ENCODE results near the gene PPP1R15A.
"Not testable (repeated sequence)": the region's sequence is repeated elsewhere in the genome, so short reads cannot be mapped to it uniquely, and the experiment has no call there.

The PPP1R15A gene

GRCh38 chr19:48872182-48872883 is at the start of gene PPP1R15A:
Gene PPP1R15A, plus strand, starts transcription at chr19:48872421. Its CDS starts 813 bp downstream, at chr19:48873234.
- peak; percentile 95 to 98 (median 98) for DNase-seq

- DNase-seq, result no peak
Observed at GRCh38 chr19:48822514-48822913, 49.7 kb upstream of the PPP1R15A start.

GRCh38 chr19:48826606-48827020 is 45.6 kb upstream of the PPP1R15A start:
- DNase-seq, result no peak

DNA sequence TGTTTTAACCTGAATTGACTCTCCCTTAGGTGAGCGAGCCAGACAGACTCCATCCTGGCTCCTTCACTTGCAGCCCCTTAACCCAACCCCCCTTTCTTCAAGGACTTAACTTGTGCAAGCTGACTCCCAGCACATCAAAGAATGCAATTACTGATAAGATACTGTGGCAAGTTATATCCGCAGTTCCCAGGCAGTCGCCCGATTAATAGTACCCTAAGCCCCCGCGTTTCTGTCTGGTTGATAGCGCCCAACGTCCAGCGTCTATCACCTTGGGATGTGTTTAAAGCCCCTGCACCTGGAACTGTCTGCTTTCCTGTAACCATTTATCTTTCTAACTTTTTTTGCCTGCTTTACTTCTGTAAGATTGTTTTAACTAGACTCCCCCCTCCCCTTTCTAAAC is 42.1 kb upstream of the PPP1R15A start:
- DNase-seq, result no peak

- DNase-seq, result no peak
Observed at GRCh38 chr19:48830965-48831364, 41.3 kb upstream of the PPP1R15A start.

DNA sequence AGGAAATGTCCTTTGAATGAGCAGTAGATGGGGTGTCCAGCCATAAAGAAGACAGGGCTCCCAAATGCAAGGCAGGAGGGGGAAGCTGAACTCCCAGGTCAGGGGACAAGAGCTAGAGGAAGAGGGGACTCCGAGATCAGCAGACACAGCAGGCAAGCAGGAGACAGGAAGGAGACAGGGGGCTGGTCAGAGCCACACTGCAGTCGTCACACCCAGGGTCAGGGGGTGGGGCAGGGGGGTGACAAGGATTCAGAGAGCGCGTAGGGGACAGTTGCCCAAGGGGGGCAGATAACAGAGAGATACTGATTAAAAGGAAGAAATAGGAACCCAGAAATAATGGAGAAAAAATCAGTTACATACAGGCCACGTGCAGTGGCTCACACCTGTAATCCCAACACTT is 39.2 kb upstream of the PPP1R15A start:
- DNase-seq, result no peak

GRCh38 chr19:48833977-48834376 is 38.2 kb upstream of the PPP1R15A start:
- DNase-seq, result no peak

GRCh38 chr19:48835734-48836088 is 36.5 kb upstream of the PPP1R15A start:
- DNase-seq, result peak; percentile 75 to 91 (median 88)

GRCh38 chr19:48836089-48837017 is 35.9 kb upstream of the PPP1R15A start, which contains the start of gene HSD17B14:
Gene HSD17B14, minus strand, starts transcription at chr19:48836491. Its CDS starts 80 bp downstream, at chr19:48836411.
- no peak for DNase-seq

GRCh38 chr19:48837051-48837524 is 35.1 kb upstream of the PPP1R15A start:
- peak; percentile 55 to 84 (median 72) for DNase-seq

GRCh38 chr19:48837687-48838086 is 34.5 kb upstream of the PPP1R15A start:
- no peak for DNase-seq

DNA sequence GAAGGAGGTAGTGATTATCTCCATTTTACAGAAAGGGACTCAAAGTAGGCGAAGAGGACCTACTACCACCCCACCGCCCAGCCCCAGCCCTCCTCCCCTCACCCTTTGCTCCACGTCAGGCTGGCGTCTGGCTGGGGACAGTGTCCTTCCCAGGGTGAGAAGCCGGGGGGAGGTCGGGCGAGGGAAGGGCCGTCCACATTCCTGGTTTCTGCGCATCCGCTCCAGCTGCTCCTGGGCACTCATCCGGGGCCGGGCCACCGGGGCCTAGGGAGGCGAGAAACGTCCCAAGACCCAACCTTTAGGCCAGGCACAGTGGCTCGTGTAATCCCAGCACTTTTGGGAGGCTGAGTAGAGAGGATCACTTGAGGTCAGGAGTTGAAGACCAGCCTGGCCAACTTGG is 31.2 kb upstream of the PPP1R15A start:
- no peak for DNase-seq

- DNase-seq, result no peak
Observed at GRCh38 chr19:48841571-48841970, 30.6 kb upstream of the PPP1R15A start.

GRCh38 chr19:48842789-48843162 is 29.4 kb upstream of the PPP1R15A start:
- DNase-seq, result peak; percentile 3 to 71 (median 30)

GRCh38 chr19:48844472-48844871 is 27.7 kb upstream of the PPP1R15A start:
- no peak for DNase-seq

GRCh38 chr19:48845384-48845783 is 26.8 kb upstream of the PPP1R15A start:
- no peak for DNase-seq

DNA sequence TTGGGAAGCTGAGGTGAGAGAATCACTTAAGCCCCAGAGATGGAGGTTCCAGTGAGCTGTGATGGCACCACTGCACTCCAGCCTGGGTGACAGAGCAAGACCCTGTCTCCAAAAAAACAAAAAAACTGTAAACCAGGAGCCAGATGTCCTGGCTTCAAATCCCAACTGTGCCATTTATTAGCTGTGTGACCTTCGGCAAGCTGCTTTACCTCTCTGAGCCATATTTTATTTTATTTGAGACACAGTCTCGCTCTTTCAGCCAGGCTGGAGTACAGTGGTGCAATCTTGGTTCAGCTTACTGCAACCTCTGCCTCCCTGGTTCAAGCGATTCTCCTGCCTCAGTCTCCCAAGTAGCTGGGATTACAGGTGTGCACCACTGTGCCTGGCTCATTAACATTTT is 25.6 kb upstream of the PPP1R15A start:
- not testable (repeated sequence) for DNase-seq

GRCh38 chr19:48852292-48852691 is 19.9 kb upstream of the PPP1R15A start:
- DNase-seq, result no peak

GRCh38 chr19:48853483-48853882 is 18.7 kb upstream of the PPP1R15A start:
- no peak for DNase-seq

DNA sequence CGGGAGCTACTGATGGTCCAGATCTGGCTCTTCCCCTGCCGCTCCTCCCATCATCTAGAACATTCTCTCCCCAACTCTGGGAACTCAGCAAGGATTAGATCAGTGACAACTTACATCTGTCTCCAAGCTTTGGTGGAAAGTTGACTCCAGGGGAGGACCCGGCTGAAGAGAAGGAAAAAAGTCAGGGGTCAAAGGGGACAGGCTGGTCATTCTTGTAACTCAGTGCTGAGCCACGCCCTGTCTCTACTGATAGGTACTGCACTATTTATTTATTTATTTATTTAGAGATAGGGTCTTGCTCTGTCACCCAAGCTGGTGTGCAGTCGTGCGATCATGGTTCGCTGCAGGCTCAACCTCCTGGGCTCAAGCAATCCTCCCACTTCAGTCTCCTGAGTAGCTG is 18.1 kb upstream of the PPP1R15A start:
- no peak for DNase-seq

- no peak for DNase-seq
Observed at GRCh38 chr19:48856921-48857320, 15.3 kb upstream of the PPP1R15A start.

GRCh38 chr19:48858984-48859710 is 13.1 kb upstream of the PPP1R15A start:
- DNase-seq, result peak; percentile 62 to 84 (median 76)

Measured in stimulated activated naive CD4-positive, alpha-beta T cell (primary cell).